Cardiac fibroblast (primary cell): ENCODE results near the gene EFNB2.

Experiments
- DNase-seq, 2 donors: peaks; one replicate each; pipeline versions ENCODE4 v3.0.0 to v3.0.0-alpha.2; 2010; ENCODE audit warnings: low read depth in 2 of 2
- H3K4me3 ChIP-seq, 2 donors: replicated peaks in 1 of 2; 1 replicate in 1 of 2; 2 replicates in 1 of 2; pipeline ENCODE4 v1.5.1; 2011; ENCODE audit warnings: low read depth in 2 of 2, low read length in 2 of 2, mild to moderate bottlenecking in 2 of 2, moderate library complexity in 1 of 2
- CTCF ChIP-seq: IDR thresholded peaks from one replicate; pipeline ENCODE4 v1.5.1; 2011; ENCODE audit warnings: low read depth, mild to moderate bottlenecking, low read length, inconsistent platforms

Gene EFNB2

GRCh38 chr13:106535552-106536243 is at the start of gene EFNB2:
Gene EFNB2, minus strand, starts transcription at chr13:106535662. Its CDS starts 698 bp downstream, at chr13:106534964.
- peak within 1 kb of the TSS; percentile 68 to 81 for H3K4me3 ChIP-seq
- TF ChIP-seq CTCF, result no peak
- peak; percentile 87 to 93 for DNase-seq

- H3K4me3 ChIP-seq, result no peak overlapping the region
- no peak for TF ChIP-seq CTCF
- no peak for DNase-seq
Observed at GRCh38 chr13:106581225-106581624, 45.8 kb upstream of the EFNB2 start.

GRCh38 chr13:106575896-106576295 is 40.4 kb upstream of the EFNB2 start:
- TF ChIP-seq CTCF, result no peak
- DNase-seq, result no peak
- H3K4me3 ChIP-seq, result no peak overlapping the region

- peak; percentile 47 to 65 for DNase-seq
- no peak overlapping the region for H3K4me3 ChIP-seq
- TF ChIP-seq CTCF, result no peak
Observed at GRCh38 chr13:106573868-106574267, 38.4 kb upstream of the EFNB2 start.

- H3K4me3 ChIP-seq, result no peak overlapping the region
- peak; percentile 55 to 87 for DNase-seq
Observed at GRCh38 chr13:106573284-106573846, 37.9 kb upstream of the EFNB2 start.

GRCh38 chr13:106570299-106570852 is 34.9 kb upstream of the EFNB2 start:
- peak; percentile 78 to 92 for DNase-seq
- no peak overlapping the region for H3K4me3 ChIP-seq
- no peak for TF ChIP-seq CTCF

More at GRCh38 chr13:106573284-106573846, 37.9 kb upstream of the EFNB2 start:
- TF ChIP-seq CTCF, result no peak
